HCT116 (cell line): ENCODE measurements around the gene RIC8B. TPM values are rescaled to one million over a fixed set of nuclear protein-coding genes. Genes with fewer than 3 reads are reported as not detected.

ENCODE experiments used
- ATAC-seq: fragments of 200-7000 bp; cut with Tn5 transposase; 2 replicates; pipeline ENCODE4 v1.9.1; 2020; ENCODE audit warnings: mild to moderate bottlenecking, moderate library complexity
- BruUV-seq: library from RNA; stranded (reverse); fragments of 400-500 nt; replicated peaks from 2 replicates; lab custom pipeline; 2021; lab: Mats Ljungman, UMichigan
- CTCF ChIA-PET: fragments of 300-600 bp; sonication (Branson Sonifier 250); formaldehyde crosslinking; loops from one replicate; lab custom pipeline; 2021; ENCODE audit warnings: antibody characterized with exemption; lab: Charles Lee
- POLR2A ChIA-PET: fragments of 300-600, 350-600 bp; sonication (Branson Sonifier 250); formaldehyde crosslinking; loops from one replicate; lab custom pipeline; 2021; ENCODE audit warnings: antibody characterized with exemption; lab: Charles Lee
- RAD21 ChIA-PET, 2 experiments: fragments of 300-600 bp; sonication (Branson Sonifier 250); formaldehyde crosslinking; loops; one replicate each; lab custom pipeline; 2023; ENCODE audit warnings: low total read pairs in 2 of 2; ENCODE audit not compliant: uncharacterized antibody in 2 of 2, unreplicated experiment in 2 of 2, low non-redundant PET in 1 of 2; lab: Charles Lee
- DNase-seq: peaks from one replicate; pipeline ENCODE4 v3.0.0-alpha.2; 2010; ENCODE audit warnings: low read depth, low spot score
- H2AFZ ChIP-seq: fragments of 200-600 bp; shearing (Covaris generic), sonication (generic); 2 replicates; pipeline ENCODE4 v1.6.1; 2017; ENCODE audit warnings: low read depth, mixed run types, mixed read lengths, antibody characterized with exemption, low read length; ENCODE audit not compliant: poor library complexity, severe bottlenecking
- H3K27ac ChIP-seq: 2 replicates; pipeline ENCODE4 v1.5.1; 2012; ENCODE audit warnings: low read depth, low read length
- H3K27me3 ChIP-seq: fragments of 200-600 bp; sonication (generic); 2 replicates; pipeline ENCODE4 v1.6.1; 2016; ENCODE audit warnings: mixed run types, low read length, mixed read lengths; ENCODE audit not compliant: insufficient read depth
- H3K36me3 ChIP-seq, 2 experiments: fragments of 200-500 bp in 1 of 2; fragments of 200-600 bp in 1 of 2; sonication (Bioruptor generic) in 1 of 2; sonication (generic) in 1 of 2; 2 replicates each; pipeline versions ENCODE4 v1.5.1 to v1.6.1; 2014 to 2016; ENCODE audit warnings: low read length in 2 of 2, inconsistent platforms in 1 of 2, mixed read lengths in 1 of 2, mixed run types in 1 of 2; ENCODE audit not compliant: insufficient read depth in 2 of 2, control insufficient read depth in 1 of 2
- H3K4me1 ChIP-seq, 2 experiments: fragments of 200-600 bp in 1 of 2; sonication (generic) in 1 of 2; 2 replicates each; pipeline versions ENCODE4 v1.5.1 to v1.6.1; 2012 to 2017; ENCODE audit warnings: low read length in 2 of 2, inconsistent platforms in 1 of 2, mild to moderate bottlenecking in 1 of 2, mixed read lengths in 1 of 2, mixed run types in 1 of 2, moderate library complexity in 1 of 2; ENCODE audit not compliant: insufficient read depth in 2 of 2, control insufficient read depth in 1 of 2
- H3K4me2 ChIP-seq: fragments of 200-600 bp; sonication (generic); 2 replicates; pipeline ENCODE4 v1.6.1; 2017; ENCODE audit warnings: mixed run types, low read length, mixed read lengths
- H3K4me3 ChIP-seq, 2 experiments: fragments of 200-600 bp in 1 of 2; sonication (generic) in 1 of 2; replicated peaks in 1 of 2; 2 replicates each; pipeline ENCODE4 v1.5.1; 2011 to 2016; ENCODE audit warnings: low read length in 2 of 2, control low read depth in 1 of 2, low read depth in 1 of 2, mild to moderate bottlenecking in 1 of 2, mixed read lengths in 1 of 2, mixed run types in 1 of 2
- H3K79me2 ChIP-seq: fragments of 200-600 bp; sonication (generic); 2 replicates; pipeline ENCODE4 v1.6.1; 2017; ENCODE audit warnings: mild to moderate bottlenecking, mixed run types, low read length, moderate library complexity, mixed read lengths; ENCODE audit not compliant: insufficient read depth
- H3K9ac ChIP-seq: fragments of 200-600 bp; sonication (generic); 2 replicates; pipeline ENCODE4 v1.6.1; 2016; ENCODE audit warnings: low read length, mixed read lengths
- H3K9me2 ChIP-seq: fragments of 200-600 bp; sonication (generic), shearing (Covaris generic); 2 replicates; pipeline ENCODE4 v1.6.1; 2017; ENCODE audit warnings: mixed run types, mild to moderate bottlenecking, moderate library complexity; ENCODE audit not compliant: insufficient read depth
- H3K9me3 ChIP-seq, 2 experiments: fragments of 200-500 bp in 1 of 2; fragments of 200-600 bp in 1 of 2; sonication (Bioruptor generic) in 1 of 2; sonication (generic) in 1 of 2; 2 replicates each; pipeline ENCODE4 v1.6.1; 2014 to 2017; ENCODE audit warnings: low read length in 2 of 2, mixed read lengths in 2 of 2, inconsistent platforms in 1 of 2, low read depth in 1 of 2, mild to moderate bottlenecking in 1 of 2, mixed run types in 1 of 2, moderate library complexity in 1 of 2; ENCODE audit not compliant: control insufficient read depth in 1 of 2, insufficient read depth in 1 of 2
- H4K20me1 ChIP-seq: fragments of 200-600 bp; sonication (generic), shearing (Covaris generic); 2 replicates; pipeline ENCODE4 v1.6.1; 2017; ENCODE audit warnings: mixed run types, mild to moderate bottlenecking, moderate library complexity; ENCODE audit not compliant: insufficient read depth
- CBX3 ChIP-seq: IDR thresholded peaks from 2 replicates; pipeline ENCODE4 v1.6.1; 2012; ENCODE audit warnings: low read depth
- EGR1 ChIP-seq: IDR thresholded peaks from 2 replicates; pipeline ENCODE4 v1.6.1; 2012; ENCODE audit warnings: low read depth
- EZH2 ChIP-seq: fragments of 200-600 bp; sonication (generic); IDR thresholded peaks from 2 replicates; pipeline ENCODE4 v1.6.1; 2017; ENCODE audit warnings: antibody characterized with exemption, mixed run types
- FOSL1 ChIP-seq: IDR thresholded peaks from 2 replicates; pipeline ENCODE4 v1.6.1; 2012; ENCODE audit warnings: low read depth
- POLR2A ChIP-seq: IDR thresholded peaks from 2 replicates; pipeline ENCODE4 v1.7.0; 2011; ENCODE audit warnings: borderline replicate concordance; ENCODE audit not compliant: insufficient read depth, insufficient read length; ENCODE audit errors: extremely low read depth
- POLR2AphosphoS5 ChIP-seq: IDR thresholded peaks from 2 replicates; pipeline ENCODE4 v1.6.1; 2011; ENCODE audit warnings: mild to moderate bottlenecking, low read depth, low read length, moderate library complexity
- SP1 ChIP-seq: IDR thresholded peaks from 2 replicates; pipeline ENCODE4 v1.6.1; 2012; ENCODE audit warnings: low read depth
- SRF ChIP-seq: IDR thresholded peaks from 2 replicates; pipeline ENCODE4 v1.6.1; 2012; ENCODE audit warnings: low read depth
- YY1 ChIP-seq: IDR thresholded peaks from 2 replicates; pipeline ENCODE4 v1.6.1; 2011; ENCODE audit warnings: low read length, low read depth, moderate library complexity, mild to moderate bottlenecking; ENCODE audit not compliant: insufficient replicate concordance; ENCODE audit errors: extremely low read depth
- ZBTB33 ChIP-seq: IDR thresholded peaks from 2 replicates; pipeline ENCODE4 v1.6.1; 2011; ENCODE audit warnings: mild to moderate bottlenecking, low read length, moderate library complexity; ENCODE audit not compliant: insufficient replicate concordance; ENCODE audit errors: extremely low read depth
- ZNF274 ChIP-seq: fragments of 200-500 bp; sonication (Bioruptor generic); IDR thresholded peaks from 2 replicates; pipeline ENCODE4 v1.6.1; 2014; ENCODE audit warnings: mild to moderate bottlenecking, low read depth, low read length, inconsistent platforms
- intact Hi-C: fragments of 100-400 bp; cut with micrococcal nuclease; formaldehyde crosslinking; loops from 2 replicates; pipeline ENCODE4 v1.10.0; 2022
- total RNA-seq: library from RNA; stranded (reverse); gene quantifications from one replicate; pipeline ENCODE4 v1.2.1, GENCODE V29; 2021; ENCODE audit not compliant: unreplicated experiment

Gene RIC8B
- total RNA-seq, 1 experiment from 2014 or later, result 16.7 TPM

- POLR2A ChIA-PET, result no interaction called here
- RAD21 ChIA-PET, result no interaction called here
- CTCF ChIA-PET, result no interaction called here
- H4K20me1 ChIP-seq, result no peaks in the 10 kb centered on the region
- no TSS peak for BruUV-seq
- no peaks in the 10 kb centered on the region for H3K9me2 ChIP-seq
- DNase-seq (no peak), ATAC-seq (no peak)
- no peak overlapping the region for H3K9ac ChIP-seq
- H3K27me3 ChIP-seq, result no peaks in the 10 kb centered on the region
- no peak overlapping the region for H3K4me3 ChIP-seq
- H3K79me2 ChIP-seq, result no peaks in the 10 kb centered on the region
- no peaks in the 10 kb centered on the region for H3K9me3 ChIP-seq
- H3K4me2 ChIP-seq, result no peak overlapping the region
- peaks cover 7 to 12% of the 10 kb centered on the region in 2 experiments for H3K4me1 ChIP-seq
- no peak overlapping the region for H3K27ac ChIP-seq
- H3K36me3 ChIP-seq, result no peaks in the 10 kb centered on the region
- intact Hi-C loops, result no loop called here
- no peak overlapping the region for H2AFZ ChIP-seq
- TF ChIP-seq YY1, result no peak
- TF ChIP-seq POLR2A, result no peak
- no peak for TF ChIP-seq ZNF274
- no peak for TF ChIP-seq SP1
Observed at GRCh38 chr12:106837782-106838181, 63.3 kb downstream of the RIC8B start.

GRCh38 chr12:106839333-106839732 lies 64.9 kb downstream of the RIC8B start:
- H3K27ac ChIP-seq, result no peak overlapping the region
- no peak overlapping the region for H3K4me3 ChIP-seq
- no TSS peak for BruUV-seq
- H2AFZ ChIP-seq, result no peak overlapping the region
- H3K36me3 ChIP-seq, result 0 out of 4 replicates have a peak, but pooled peaks cover 0 to 4% of the 10 kb centered on the region in 2 experiments
- no peaks in the 10 kb centered on the region for H4K20me1 ChIP-seq
- no peaks in the 10 kb centered on the region for H3K79me2 ChIP-seq
- H3K9ac ChIP-seq, result no peak overlapping the region
- no peaks in the 10 kb centered on the region for H3K9me3 ChIP-seq
- no peak overlapping the region for H3K4me2 ChIP-seq
- TF ChIP-seq SRF (no peak), ZBTB33 (no peak), FOSL1 (no peak), EZH2 (no peak), POLR2A (no peak), CBX3 (no peak), ZNF274 (no peak), SP1 (no peak), EGR1 (no peak), POLR2AphosphoS5 (no peak)
- ChIA-PET POLR2A (interaction anchor here (1.2 kb wide), 1 partner anchor 9 kb away, joined by 3 read pairs; no protein-coding TSS in a partner anchor), CTCF (no interaction called here), RAD21 (no interaction called here)
- intact Hi-C loops, result no loop called here
- H3K9me2 ChIP-seq, result no peaks in the 10 kb centered on the region
- no peak for DNase-seq
- ATAC-seq, result no peak
- peaks cover 7 to 12% of the 10 kb centered on the region in 2 experiments for H3K4me1 ChIP-seq
- H3K27me3 ChIP-seq, result no peaks in the 10 kb centered on the region
